ENCODE results near the gene CD52.

Gene CD52

DNA sequence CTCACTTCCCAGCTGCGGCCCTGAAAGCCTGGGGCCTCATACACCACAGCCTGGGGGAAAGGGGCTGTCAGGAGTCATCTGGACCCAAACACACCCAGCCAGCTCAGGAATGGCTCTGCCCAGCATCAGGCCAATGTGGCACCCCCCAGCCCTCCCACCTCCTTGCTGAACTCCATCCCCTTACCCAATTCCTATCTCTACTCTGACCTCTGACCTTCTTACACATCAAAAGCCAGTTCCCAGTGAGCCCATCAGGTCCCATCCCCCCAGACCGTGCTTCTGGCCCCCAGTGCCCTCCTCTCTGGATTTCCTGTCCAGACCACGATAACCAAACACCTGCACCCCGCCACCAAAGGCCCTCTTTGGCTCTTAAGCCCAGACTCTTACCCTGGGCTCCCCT is 19.9 kb downstream of the CD52 start:
- no peak overlapping the region for H3K4me3 ChIP-seq (replicated peaks in 1 of 2; ENCODE audit: low read depth in 2 of 2, low read length in 2 of 2)
- TF ChIP-seq, protein P1, sequence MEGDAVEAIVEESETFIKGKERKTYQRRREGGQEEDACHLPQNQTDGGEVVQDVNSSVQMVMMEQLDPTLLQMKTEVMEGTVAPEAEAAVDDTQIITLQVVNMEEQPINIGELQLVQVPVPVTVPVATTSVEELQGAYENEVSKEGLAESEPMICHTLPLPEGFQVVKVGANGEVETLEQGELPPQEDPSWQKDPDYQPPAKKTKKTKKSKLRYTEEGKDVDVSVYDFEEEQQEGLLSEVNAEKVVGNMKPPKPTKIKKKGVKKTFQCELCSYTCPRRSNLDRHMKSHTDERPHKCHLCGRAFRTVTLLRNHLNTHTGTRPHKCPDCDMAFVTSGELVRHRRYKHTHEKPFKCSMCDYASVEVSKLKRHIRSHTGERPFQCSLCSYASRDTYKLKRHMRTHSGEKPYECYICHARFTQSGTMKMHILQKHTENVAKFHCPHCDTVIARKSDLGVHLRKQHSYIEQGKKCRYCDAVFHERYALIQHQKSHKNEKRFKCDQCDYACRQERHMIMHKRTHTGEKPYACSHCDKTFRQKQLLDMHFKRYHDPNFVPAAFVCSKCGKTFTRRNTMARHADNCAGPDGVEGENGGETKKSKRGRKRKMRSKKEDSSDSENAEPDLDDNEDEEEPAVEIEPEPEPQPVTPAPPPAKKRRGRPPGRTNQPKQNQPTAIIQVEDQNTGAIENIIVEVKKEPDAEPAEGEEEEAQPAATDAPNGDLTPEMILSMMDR (IDR thresholded peaks at IDR 0.05; ENCODE audit: low read depth, low read length): no peak
- no peak for DNase-seq (ENCODE audit: low read depth in 2 of 2)

DNA sequence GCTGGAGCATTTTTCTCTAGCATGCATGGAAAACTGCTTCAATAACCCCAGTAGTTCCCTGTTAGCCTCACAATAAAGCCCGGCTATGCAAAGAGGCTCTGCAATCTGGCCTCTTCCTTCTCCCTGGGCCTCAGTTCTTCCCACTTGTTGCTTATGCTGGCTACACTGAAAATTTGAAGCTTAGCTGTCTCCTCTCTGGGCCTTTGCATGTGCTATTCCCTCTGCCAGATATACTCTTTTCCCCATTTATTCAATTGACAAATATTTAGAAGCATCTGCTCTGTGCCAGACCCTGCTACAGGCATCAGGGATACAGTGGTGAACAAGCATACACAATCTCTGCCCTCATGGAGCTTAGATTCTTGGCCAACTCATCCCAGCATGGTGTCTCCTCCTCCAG is 20.9 kb downstream of the CD52 start:
- TF ChIP-seq, protein P1 (IDR thresholded peaks at IDR 0.05; ENCODE audit: low read depth, low read length): no peak
- H3K4me3 ChIP-seq (replicated peaks in 1 of 2; ENCODE audit: low read depth in 2 of 2, low read length in 2 of 2): no peak overlapping the region
- no peak for DNase-seq (ENCODE audit: low read depth in 2 of 2)

- DNase-seq (ENCODE audit: low read depth in 2 of 2): no peak
- H3K4me3 ChIP-seq (replicated peaks in 1 of 2; ENCODE audit: low read depth in 2 of 2, low read length in 2 of 2): no peak overlapping the region
- TF ChIP-seq, protein P1 (IDR thresholded peaks at IDR 0.05; ENCODE audit: low read depth, low read length): no peak
Observed at GRCh38 chr1:26340047-26340481, 22.3 kb downstream of the CD52 start.

DNA sequence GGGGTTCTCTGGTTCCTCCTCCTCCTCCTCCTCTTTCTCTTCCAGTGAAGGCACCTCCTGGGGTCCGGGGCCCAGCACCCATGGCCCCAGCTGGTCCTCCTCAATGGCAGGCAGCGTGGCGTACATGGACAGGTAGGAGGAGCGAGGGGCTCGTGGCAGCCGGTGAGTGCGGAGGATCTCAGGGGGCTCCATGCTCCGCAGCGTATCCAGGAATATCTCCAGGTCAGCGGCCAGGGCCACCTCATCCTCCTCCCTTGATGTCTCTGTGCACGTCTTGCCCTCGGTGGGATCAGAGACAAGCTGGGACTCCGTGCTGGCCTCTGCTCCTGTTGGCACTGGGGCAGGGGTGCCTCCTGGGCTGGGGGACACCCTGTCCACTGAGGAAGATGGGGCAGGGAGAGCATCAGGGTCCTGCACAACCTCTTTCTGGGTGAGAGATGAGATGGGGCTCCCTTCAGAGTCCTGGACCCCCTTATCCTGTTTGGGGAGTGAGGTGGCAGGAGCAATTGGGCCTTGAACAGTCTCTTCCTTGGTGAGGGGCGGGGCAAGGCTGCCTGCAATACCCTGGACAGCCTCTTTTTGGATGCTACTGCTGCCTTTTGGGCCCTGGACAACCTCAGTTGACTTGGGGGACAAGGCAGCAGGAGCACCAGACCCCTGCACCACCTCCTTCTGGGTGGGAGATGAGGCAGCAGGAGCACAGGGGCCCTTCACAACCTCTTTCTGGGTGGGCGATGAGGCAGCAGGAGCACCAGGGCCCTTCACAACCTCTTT is 26.6 kb downstream of the CD52 start:
- TF ChIP-seq, protein P1 (IDR thresholded peaks at IDR 0.05; ENCODE audit: low read depth, low read length): no peak
- no peak for DNase-seq (ENCODE audit: low read depth in 2 of 2)

GRCh38 chr1:26345718-26346117 is 28.0 kb downstream of the CD52 start:
- DNase-seq (ENCODE audit: low read depth in 2 of 2): no peak
- TF ChIP-seq, protein P1 (IDR thresholded peaks at IDR 0.05; ENCODE audit: low read depth, low read length): no peak
- H3K4me3 ChIP-seq (replicated peaks in 1 of 2; ENCODE audit: low read depth in 2 of 2, low read length in 2 of 2): no peak overlapping the region

More for the DNA sequence above, 26.6 kb downstream of the CD52 start:
- H3K4me3 ChIP-seq (replicated peaks in 1 of 2; ENCODE audit: low read depth in 2 of 2, low read length in 2 of 2): no peak overlapping the region

- H3K4me3 ChIP-seq (replicated peaks in 1 of 2; ENCODE audit: low read depth in 2 of 2, low read length in 2 of 2): no peak overlapping the region
- TF ChIP-seq, protein P1 (IDR thresholded peaks at IDR 0.05; ENCODE audit: low read depth, low read length): no peak
- no peak for DNase-seq (ENCODE audit: low read depth in 2 of 2)
Observed at GRCh38 chr1:26346274-26347033, 28.7 kb downstream of the CD52 start.

Data from cardiac fibroblast (primary cell).